Thoracic aorta (tissue), 2 donors: ENCODE results near the gene PHGDH. TPM values are rescaled to one million over a fixed set of nuclear protein-coding genes. Genes with fewer than 3 reads are reported as not detected.
"Not testable (repeated sequence)": the region's sequence is repeated elsewhere in the genome, so short reads cannot be mapped to it uniquely, and the experiment has no call there.

Experiments
- ATAC-seq: fragments of 150-250 bp; one replicate; pipeline ENCODE4 v1.8.0; 2017; ENCODE audit warnings: low read depth; ENCODE audit not compliant: insufficient number of reproducible peaks, low FRiP score
- DNase-seq: peaks from one replicate; pipeline ENCODE4 v3.0.0-alpha.2; 2020; ENCODE audit warnings: low spot score
- H3K27ac ChIP-seq, 2 donors: fragments of 200-600 bp; sonication (generic); 1 replicate in 1 of 2; 2 replicates in 1 of 2; pipeline ENCODE4 v1.5.1; 2016; ENCODE audit warnings: mild to moderate bottlenecking in 2 of 2, moderate library complexity in 2 of 2
- H3K27me3 ChIP-seq: fragments of 200-600 bp; sonication (generic); replicated peaks from 2 replicates; pipeline ENCODE4 v1.6.0; 2016; ENCODE audit warnings: mild to moderate bottlenecking; ENCODE audit not compliant: insufficient read depth
- H3K36me3 ChIP-seq: fragments of 200-600 bp; sonication (generic); one replicate; pipeline ENCODE4 v1.5.1; 2016
- H3K4me1 ChIP-seq, 2 donors: fragments of 200-600 bp; sonication (generic); 1 replicate in 1 of 2; 2 replicates in 1 of 2; pipeline versions ENCODE4 v1.5.1 to v1.6.0; 2016; ENCODE audit warnings: low read depth in 2 of 2, mild to moderate bottlenecking in 1 of 2; ENCODE audit not compliant: control insufficient read depth in 1 of 2
- H3K4me3 ChIP-seq: fragments of 200-600 bp; sonication (generic); 2 replicates; pipeline ENCODE4 v1.5.1; 2016; ENCODE audit warnings: mild to moderate bottlenecking
- H3K9me3 ChIP-seq: fragments of 200-600 bp; sonication (generic); 2 replicates; pipeline ENCODE4 v1.5.1; 2016
- total RNA-seq, 2 donors: library from RNA; depleted of rRNA; stranded (reverse); fragments of >200 nt; gene quantifications; one replicate each; pipeline versions ENCODE4 v1.1.0 to v1.2.3, GENCODE V29; 2016
- TF ChIP-seq, protein P1 (sequence below): fragments of 200-600 bp; sonication (generic); IDR thresholded peaks from one replicate; pipeline ENCODE4 v1.5.1; 2019; ENCODE audit warnings: antibody characterized with exemption

The PHGDH gene
- total RNA-seq, 2 donors from 2014 or later = 25.7 to 44.9 TPM

DNA sequence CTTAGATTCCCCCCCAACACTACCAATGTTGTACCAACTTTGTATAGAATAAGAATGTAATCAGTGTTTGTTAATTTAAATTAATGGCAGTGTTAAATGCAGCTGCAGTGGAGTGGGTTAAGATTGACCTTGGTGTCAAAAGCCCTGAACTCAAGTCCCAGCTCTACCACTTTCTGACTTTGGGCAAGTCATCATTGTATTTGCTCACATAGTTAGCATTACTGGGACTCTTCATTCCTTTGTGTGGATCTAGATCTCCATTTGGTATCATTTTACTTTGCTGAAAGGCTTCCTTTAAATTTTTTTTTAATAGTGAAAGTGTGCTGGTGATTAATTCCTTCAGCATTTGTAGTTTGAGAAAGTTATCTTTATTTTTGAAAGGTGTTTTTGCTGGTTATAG is 22.2 kb upstream of the PHGDH start:
- DNase-seq = no peak
- Histone ChIP-seq H3K36me3 (no peaks in the 10 kb centered on the region), H3K27ac (no peak overlapping the region), H3K9me3 (no peaks in the 10 kb centered on the region), H3K27me3 (no peaks in the 10 kb centered on the region), H3K4me3 (no peak overlapping the region), H3K4me1 (no peaks in the 10 kb centered on the region)
- TF ChIP-seq, protein P1, sequence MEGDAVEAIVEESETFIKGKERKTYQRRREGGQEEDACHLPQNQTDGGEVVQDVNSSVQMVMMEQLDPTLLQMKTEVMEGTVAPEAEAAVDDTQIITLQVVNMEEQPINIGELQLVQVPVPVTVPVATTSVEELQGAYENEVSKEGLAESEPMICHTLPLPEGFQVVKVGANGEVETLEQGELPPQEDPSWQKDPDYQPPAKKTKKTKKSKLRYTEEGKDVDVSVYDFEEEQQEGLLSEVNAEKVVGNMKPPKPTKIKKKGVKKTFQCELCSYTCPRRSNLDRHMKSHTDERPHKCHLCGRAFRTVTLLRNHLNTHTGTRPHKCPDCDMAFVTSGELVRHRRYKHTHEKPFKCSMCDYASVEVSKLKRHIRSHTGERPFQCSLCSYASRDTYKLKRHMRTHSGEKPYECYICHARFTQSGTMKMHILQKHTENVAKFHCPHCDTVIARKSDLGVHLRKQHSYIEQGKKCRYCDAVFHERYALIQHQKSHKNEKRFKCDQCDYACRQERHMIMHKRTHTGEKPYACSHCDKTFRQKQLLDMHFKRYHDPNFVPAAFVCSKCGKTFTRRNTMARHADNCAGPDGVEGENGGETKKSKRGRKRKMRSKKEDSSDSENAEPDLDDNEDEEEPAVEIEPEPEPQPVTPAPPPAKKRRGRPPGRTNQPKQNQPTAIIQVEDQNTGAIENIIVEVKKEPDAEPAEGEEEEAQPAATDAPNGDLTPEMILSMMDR = no peak
- ATAC-seq = no peak

DNA sequence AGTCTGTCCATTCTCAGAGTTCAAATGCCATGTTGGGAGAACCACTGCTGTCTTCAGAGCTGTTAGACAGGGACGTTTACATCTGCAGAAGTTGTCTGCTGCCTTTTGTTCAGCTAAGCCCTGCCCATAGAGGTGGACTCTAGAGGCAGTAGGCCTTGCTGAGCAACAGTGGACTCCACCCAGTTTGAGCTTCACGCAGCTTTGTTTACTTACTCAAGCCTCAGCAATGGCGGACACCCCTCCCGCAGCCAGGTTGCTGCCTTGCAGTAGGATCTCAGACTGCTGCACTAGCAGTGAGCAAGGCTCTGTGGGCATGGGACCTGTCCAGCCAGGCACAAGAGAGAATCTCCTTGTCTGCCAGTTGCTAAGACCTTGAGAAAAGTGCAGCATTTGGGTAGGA is 14.9 kb upstream of the PHGDH start:
- not testable (repeated sequence) for DNase-seq, ATAC-seq

DNA sequence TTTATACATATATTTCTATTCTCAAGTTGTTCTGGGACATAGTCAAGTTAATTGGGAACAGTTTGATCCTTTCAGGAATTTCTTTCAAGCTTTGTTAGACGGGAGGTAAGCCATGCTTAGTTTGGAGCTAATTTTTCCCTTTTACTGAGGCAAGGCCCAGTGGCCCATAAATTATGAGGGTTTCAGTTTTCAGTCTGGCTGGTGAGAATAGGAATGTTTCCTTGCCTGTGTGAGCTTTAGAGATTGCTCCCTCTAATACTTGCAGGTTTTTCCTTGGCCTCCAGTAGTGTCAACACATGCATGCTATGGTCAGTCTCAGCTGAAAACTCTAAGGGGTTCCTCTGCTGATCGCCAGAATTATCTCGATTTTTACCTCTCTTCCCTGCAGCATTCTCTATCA is 14.1 kb upstream of the PHGDH start:
- ATAC-seq (no peak), DNase-seq (no peak)
- H3K36me3 ChIP-seq = no peaks in the 10 kb centered on the region
- H3K4me3 ChIP-seq = no peak overlapping the region
- no peaks in the 10 kb centered on the region for H3K4me1 ChIP-seq
- no peaks in the 10 kb centered on the region for H3K27me3 ChIP-seq
- no peaks in the 10 kb centered on the region for H3K9me3 ChIP-seq
- TF ChIP-seq, protein P1 = no peak
- no peak overlapping the region for H3K27ac ChIP-seq

More for the DNA sequence above, 14.9 kb upstream of the PHGDH start:
- H3K27ac ChIP-seq, H3K4me3 ChIP-seq, H3K9me3 ChIP-seq, H3K36me3 ChIP-seq, H3K4me1 ChIP-seq, H3K27me3 ChIP-seq: not testable (repeated sequence)

DNA sequence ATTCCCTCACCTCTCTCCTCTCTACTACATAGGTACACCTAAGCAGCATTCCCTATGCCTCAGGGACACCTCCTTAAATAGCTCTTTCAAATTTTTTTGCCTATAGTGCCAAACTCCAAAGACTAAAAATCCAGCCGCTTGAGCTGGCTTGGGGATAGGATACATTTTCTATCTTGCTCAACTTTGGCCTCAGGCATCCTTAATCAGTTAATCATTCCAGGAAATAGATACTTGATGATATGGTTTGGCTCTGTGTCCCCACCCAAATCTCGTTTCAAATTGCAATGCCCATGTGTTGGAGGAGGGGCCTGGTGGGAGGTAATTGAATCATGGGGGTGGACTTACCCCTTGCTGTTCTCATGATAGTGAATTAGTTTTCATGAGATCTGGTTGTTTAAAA is 11.4 kb upstream of the PHGDH start:
- TF ChIP-seq, protein P1 = no peak
- Histone ChIP-seq H3K4me3 (no peak overlapping the region), H3K9me3 (no peaks in the 10 kb centered on the region), H3K4me1 (no peaks in the 10 kb centered on the region), H3K27me3 (no peaks in the 10 kb centered on the region), H3K27ac (no peak overlapping the region), H3K36me3 (no peaks in the 10 kb centered on the region)
- ATAC-seq (no peak), DNase-seq (no peak)

DNA sequence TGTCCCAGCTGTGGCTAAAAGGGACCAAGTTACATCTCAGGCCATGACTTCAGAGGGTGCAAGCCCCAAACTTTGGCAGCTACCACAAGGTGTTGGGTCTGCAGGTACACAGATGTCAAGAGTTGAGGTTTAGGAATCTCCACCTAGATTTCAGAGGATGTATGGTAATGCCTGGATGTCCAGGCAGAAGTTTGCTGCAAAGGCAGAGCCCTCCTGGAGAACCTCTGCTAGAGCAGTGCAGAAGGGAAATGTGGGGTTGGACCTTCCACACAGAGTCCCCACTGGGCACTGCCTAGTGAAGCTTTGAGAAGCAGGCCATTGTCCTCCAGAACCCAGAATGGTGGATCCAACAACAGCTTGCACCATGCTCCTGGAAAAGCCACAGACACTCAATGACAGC is 10.1 kb upstream of the PHGDH start:
- Histone ChIP-seq H3K36me3 (no peaks in the 10 kb centered on the region), H3K4me3 (no peak overlapping the region), H3K4me1 (no peaks in the 10 kb centered on the region), H3K27ac (no peak overlapping the region), H3K27me3 (no peaks in the 10 kb centered on the region), H3K9me3 (no peaks in the 10 kb centered on the region)
- DNase-seq (no peak), ATAC-seq (no peak)
- TF ChIP-seq, protein P1 = no peak

DNA sequence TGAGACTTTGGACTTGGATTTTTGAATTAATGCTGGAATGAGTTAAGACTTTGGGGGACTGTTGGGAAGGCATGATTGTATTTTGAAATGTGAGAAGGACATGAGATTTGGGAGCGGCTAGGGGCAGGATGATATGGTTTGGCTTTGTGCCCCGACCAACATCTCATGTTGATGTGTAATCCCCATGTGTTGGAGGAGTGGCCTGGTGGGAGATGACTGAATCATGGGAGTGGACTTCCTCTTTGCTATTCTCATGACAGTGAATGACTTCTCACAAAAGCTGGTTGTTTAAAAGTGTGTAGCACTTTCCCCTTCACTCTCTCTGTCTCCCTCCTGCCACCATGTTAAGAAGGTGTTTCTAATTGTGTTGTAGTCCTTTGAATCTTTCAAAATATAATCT is 9.3 kb upstream of the PHGDH start:
- Histone ChIP-seq H3K36me3 (no peaks in the 10 kb centered on the region), H3K27ac (no peak overlapping the region), H3K27me3 (no peaks in the 10 kb centered on the region), H3K4me1 (no peaks in the 10 kb centered on the region), H3K4me3 (no peak overlapping the region), H3K9me3 (no peaks in the 10 kb centered on the region)
- TF ChIP-seq, protein P1 = no peak
- DNase-seq (no peak), ATAC-seq (no peak)
